Erythroblast (primary cell): ENCODE data around the gene PIK3AP1.

ENCODE experiments used
- GATA1 ChIP-seq: IDR thresholded peaks from 2 replicates; pipeline ENCODE4 v1.6.1; 2011; ENCODE audit warnings: low read depth, mild to moderate bottlenecking, control low read depth, low read length, moderate library complexity
- POLR2A ChIP-seq: IDR thresholded peaks from 2 replicates; pipeline ENCODE4 v1.6.1; 2011; ENCODE audit warnings: mild to moderate bottlenecking, low read length

DNA sequence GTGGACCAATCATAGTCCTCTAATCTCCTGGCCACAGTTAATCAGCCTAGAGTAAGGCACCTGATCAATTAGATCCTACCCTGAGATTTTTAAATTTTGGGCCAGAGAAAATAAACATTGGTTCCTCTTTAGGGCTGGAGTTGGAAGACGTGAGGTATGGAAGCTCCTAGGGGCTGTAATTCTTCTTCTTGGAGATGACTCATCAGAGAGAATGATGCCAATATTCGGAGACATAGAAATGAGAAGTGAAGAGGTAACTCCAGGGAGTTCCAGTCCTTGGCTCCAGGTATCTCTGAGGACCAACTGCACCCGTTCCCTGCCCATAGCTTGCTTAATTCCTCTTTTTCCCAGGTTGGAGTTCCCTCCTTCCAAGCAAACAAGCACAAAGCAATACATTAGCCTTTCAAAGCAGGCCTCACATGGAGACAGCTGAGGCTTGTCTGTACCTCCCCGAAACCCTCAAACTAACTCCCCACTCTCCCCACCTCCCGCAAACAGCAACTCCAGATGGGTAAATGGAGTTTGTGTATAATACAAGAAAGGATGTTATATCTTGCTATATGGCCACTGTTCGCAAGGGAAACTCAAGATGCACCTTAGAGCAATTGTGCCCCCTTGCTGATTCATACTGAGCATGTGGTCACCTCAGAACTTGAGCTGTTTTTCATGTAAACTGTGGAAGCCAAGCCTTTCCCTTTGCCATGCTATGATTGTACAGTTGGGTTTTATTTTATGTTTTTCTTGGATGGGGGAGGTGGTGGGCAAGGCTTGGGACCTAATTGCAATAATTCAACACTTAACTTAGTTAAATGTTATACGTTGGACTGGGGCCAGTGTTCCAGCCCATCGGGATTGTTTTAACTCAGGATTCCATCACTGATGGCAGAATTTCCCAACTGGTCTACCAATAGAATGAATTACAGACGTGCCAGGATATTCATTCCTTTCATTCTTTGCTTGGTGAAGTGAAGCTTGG, 29.3 kb downstream of the PIK3AP1 start:
- TF ChIP-seq POLR2A, result no peak
- TF ChIP-seq GATA1, result no peak
